UCSD-AML1 (cell line): ENCODE results near the gene OR11A1.

Experiments
- DNase-seq: peaks from one replicate; lab custom pipeline; 2025; ENCODE audit not compliant: unreplicated experiment; lab: John Stamatoyannopoulos, UW

Gene OR11A1, protein sequence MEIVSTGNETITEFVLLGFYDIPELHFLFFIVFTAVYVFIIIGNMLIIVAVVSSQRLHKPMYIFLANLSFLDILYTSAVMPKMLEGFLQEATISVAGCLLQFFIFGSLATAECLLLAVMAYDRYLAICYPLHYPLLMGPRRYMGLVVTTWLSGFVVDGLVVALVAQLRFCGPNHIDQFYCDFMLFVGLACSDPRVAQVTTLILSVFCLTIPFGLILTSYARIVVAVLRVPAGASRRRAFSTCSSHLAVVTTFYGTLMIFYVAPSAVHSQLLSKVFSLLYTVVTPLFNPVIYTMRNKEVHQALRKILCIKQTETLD

DNA sequence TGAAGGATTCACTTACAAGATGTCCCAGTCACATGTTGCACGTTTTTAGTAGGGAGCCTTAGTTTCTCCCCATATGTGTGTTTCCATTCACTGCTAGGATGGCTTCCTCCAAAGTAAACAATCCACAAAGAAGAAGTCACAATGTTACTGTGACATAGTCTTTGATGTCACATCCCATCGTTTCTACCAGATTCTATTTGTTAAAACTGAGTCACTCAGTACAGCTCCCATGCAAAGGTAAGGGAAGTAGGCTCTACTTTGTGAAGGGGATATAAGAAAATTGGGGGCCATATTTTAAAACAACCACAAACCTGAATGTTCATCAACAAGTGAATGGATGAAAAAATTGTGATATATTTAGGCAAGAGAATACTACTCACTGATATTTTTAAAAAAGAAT, at the start of gene OR11A1, which contains the start of gene OR2H1:
Gene OR11A1 (minus strand): TSS at position 101 of the 400 bp plus-strand sequence. CDS start 29,430 bp downstream, outside the sequence.
Gene OR2H1 (plus strand): TSS at position 185 of the 400 bp plus-strand sequence. CDS start 4,615 bp downstream, outside the sequence.
- DNase-seq = no peak

DNA sequence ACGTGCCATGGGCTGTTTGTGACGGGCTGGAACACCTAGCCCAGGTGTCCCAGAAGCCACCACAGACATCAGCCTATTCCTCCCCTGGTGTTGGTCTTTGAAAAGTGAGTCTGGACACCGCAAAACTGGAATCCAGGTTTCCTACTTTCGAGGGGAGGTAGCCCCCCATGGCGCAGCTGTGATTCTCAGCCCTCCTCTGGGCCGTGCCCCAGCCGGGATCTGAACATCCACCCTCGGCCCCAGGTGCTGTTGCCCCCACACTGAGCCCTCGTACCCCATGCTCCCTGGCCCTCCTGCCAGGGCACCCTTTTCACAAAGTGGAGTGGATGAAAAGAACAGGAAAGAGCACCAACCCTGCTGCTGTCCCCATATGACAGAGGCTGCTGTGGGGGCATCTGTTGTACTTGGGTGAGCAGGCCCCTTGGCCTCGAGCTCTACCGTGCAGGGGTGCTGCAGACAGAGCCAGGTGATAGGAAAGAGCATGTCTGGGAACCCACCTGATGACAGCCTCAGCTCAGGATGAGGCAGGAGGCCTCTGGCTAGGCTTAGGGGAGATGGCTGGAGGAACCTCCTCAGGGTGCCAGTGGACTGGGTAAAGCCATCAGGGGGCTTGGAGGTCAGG, 49.7 kb upstream of the OR11A1 start:
- no peak for DNase-seq

- DNase-seq = no peak
These were observed 48.9 kb upstream of the OR11A1 start for GRCh38 chr6:29505808-29506207.

- no peak for DNase-seq
These were observed 48.1 kb upstream of the OR11A1 start for GRCh38 chr6:29504961-29505360.

GRCh38 chr6:29502597-29502996, 45.7 kb upstream of the OR11A1 start:
- DNase-seq = no peak

DNA sequence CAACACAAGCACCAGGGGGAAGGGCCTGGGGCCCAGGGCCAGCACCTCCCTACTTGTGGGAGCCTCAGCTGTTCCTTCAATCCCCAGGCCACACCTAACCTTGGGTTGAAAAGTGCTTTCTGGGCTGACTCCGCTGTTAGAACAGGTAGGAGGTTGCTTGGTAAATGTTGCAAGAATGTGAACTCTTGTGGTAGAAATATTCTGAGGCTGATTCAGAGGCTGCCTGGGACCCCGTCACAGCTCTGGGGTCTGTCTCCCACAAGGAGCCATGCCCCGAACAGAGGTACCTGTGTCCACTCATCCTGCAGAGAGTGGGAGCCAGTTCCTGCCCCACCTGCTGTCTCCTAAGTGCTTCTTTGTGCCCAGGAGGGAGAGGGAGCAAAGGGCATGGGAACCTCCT, 45.3 kb upstream of the OR11A1 start:
- no peak for DNase-seq

DNA sequence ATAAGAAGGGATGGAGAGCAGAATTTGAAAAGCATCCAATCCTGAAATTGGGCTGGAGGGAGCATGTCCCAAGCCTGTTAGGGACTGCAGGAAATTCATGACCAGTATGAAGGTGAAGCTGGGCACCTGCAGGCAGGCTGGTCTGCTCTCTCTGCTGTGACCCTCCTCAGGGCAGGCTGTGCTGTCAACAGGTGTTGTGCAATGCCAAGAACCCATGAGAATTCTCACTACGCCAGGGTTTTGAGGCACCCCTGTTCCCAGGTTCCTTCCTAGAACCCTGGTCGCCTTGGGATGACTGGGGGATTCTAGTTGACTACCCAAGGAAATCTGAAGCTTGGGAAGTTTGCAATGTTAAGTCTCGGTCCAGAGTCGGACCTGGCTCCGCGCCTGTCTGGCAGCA, 44.2 kb upstream of the OR11A1 start:
- no peak for DNase-seq

DNA sequence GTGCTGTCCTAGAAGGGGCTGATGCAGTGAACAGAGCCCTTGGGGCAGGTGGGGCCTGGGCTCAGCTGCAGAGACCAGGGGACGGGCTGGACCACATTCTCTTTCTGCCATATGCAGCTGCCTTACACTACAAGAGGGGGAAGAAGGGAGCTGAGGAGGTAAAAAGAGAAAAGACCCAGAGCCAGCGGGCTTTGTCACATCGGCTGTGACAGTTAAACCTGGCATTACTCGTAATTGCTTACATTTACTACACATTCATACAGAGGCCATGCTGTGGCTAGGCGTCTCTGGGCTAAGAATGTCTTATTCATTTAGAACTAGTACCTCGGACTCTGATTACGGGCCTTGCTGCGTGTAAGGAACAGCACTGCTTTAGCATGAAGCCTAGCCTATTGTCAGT, 43.7 kb upstream of the OR11A1 start:
- no peak for DNase-seq

GRCh38 chr6:29499704-29500103, 42.8 kb upstream of the OR11A1 start:
- DNase-seq = no peak

DNA sequence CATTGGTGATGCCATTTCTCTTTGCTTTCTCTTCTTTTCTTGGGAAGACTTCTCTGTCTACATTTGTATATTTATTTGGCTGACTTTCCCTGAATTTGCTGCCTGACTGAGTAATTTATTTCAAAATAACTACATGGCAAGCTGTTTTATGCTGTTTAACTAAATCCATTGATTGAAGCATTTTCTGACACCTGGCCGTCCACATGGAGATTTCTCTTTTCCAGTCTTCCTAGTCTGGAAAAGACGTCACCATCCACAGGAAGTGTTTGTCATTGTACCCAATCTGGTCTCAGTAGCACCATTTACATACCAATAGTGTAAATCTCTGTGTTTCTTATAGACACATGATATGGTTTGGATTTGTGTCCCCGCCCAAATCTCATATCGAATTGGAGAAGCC, 40.1 kb upstream of the OR11A1 start:
- no peak for DNase-seq

DNA sequence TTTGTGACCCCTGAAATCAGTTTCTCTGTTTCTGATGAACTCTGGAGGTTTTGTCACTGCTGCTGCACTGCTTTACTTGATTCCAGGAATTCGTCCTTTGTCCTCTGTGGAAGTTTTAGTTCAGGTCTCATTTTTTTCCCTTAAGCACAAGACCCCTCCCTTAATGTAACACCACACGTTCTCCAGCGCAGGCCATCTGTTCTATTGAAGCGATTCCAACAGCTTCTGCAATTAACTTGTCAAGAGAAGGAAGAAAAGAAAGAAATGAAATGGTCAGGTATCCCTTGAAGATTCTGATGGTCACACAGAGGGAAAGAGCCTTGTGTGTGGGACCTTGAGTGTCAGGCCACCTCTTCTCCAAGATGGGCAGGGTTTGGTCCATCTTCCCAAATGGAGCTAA, 38.7 kb upstream of the OR11A1 start:
- no peak for DNase-seq

- DNase-seq = no peak
These were observed 37.3 kb upstream of the OR11A1 start for GRCh38 chr6:29494131-29494530.

GRCh38 chr6:29493261-29493660, 36.4 kb upstream of the OR11A1 start:
- no peak for DNase-seq

DNA sequence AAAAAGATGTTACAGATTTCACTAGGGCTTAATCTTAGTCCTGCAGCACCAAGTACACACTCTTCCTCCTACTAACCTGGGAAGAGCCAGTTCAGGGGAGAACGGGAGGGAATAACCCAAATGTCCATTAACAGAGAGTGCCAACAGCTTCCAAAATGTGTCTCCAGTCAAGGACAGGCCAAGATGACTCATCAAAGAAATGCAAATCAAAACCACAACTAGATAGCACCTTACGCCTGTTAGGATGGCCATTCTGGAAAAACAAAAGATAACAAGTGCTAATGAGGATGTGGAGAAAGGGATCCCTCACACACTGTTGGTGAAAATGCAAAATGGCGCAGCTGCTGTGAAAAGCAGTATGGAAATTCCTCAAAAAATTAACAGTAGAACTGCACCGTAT, 34.7 kb upstream of the OR11A1 start:
- DNase-seq = no peak

DNA sequence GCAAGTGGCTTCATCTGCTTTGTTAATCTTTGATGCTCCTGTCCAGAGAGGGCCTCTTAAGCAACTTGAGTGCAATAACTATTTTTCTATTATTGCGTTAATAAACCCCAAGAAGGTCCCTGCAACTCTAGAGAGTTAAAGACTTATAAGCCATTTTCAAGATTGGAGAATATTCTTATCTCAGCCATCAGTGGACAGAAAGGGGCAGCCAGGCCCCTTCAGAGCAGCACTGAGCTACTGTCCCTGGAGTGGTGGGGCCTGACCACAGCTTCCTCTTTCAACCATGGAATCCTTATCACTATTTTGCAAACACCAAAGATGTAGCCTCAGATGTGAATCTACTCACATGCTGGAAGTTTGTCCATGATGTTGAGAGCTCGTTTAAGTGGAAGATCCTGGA, 33.7 kb upstream of the OR11A1 start:
- peak; percentile 22 for DNase-seq

- no peak for DNase-seq
These were observed 33.2 kb upstream of the OR11A1 start for GRCh38 chr6:29490055-29490454.

DNA sequence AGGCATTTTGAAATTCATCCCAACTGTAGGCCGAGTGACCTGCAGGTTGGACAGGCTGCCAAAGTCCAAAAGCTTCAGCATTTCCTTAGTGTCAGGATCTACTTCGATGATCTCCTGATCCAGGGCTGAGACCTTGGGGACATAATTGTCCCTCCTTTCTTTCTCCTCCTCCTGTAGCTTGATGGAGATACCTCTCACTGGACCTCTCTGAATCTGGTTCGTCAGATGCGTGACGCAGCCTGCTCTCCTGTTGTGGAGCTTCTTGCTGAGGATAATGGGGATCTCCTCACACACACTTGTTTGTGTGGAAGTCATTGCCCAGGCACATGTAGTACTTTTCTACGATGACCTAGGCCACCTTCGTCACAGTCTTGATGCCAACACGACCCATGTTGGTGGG, 32.4 kb upstream of the OR11A1 start:
- DNase-seq = no peak

DNA sequence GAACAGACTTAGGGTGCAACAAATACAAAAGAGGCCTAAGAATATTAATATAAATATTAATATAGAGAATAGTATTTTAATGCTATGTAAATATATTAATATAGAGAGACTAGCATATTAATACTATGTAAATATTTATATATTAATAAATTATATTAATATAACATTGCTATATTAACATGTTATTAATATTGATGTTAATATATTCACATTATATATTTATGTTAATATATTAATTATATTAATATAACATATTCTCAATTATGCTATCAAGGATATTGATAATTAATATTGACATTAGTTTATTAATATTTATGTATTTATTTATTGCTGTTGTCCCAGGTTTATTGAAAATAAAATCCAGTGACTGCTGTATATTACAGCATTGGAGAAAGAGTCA, 32.0 kb upstream of the OR11A1 start:
- DNase-seq = no peak

- no peak for DNase-seq
These were observed 30.8 kb upstream of the OR11A1 start, which contains the start of gene MAS1L for GRCh38 chr6:29487660-29488059. TSS of gene MAS1L (minus strand) at chr6:29487956. CDS start at chr6:29487902, 54 bp downstream.

DNA sequence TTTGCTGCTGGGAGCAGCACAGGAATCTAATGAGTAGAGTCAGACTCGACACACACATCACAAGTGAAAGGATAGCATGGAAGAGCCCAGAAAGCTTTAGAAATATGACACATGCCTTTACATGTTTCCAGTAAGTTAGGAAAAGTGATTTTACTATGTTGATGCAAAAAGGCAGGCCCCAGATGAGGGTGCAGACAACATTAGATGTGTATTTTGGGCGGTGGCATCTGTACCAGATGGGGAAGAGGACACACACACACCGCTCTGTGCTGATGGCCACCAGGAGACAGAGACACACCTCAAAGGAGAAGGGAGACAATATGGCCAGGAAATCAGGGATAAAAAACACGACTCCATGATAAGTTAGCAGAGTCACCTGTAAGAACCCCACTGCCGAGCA, 30.3 kb upstream of the OR11A1 start:
- DNase-seq = no peak

- no peak for DNase-seq
These were observed 29.7 kb upstream of the OR11A1 start for GRCh38 chr6:29486577-29486976.

DNA sequence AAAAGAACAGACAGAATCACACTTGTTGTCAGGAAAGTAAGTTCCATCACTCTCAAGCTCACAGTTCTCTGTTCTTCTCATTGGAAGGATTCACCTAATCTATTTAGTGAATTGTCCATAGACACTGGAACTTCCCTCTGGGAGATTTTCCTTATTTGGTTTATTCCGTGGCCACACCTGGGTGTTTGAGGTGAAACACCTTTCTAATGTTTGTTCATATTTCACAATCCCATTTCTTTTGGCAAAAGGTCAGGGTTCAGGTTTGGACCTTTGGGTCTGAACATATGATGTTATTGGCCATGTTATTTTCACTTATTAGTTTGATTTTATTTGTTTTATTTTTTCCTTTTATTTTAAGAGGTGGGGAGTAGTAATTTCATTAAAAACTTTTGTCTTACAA, 26.9 kb upstream of the OR11A1 start:
- no peak for DNase-seq

GRCh38 chr6:29483186-29483585, 26.3 kb upstream of the OR11A1 start:
- no peak for DNase-seq
